NCI-H510A (cell line): Measurements from ENCODE around the gene MFSD6.
A peak's percentile ranks its signal among the peaks of the same experiment; 100 is the strongest.
"Not testable (repeated sequence)": the region's sequence is repeated elsewhere in the genome, so short reads cannot be mapped to it uniquely, and the experiment has no call there.

ENCODE experiments used
- DNase-seq: peaks from one replicate; lab custom pipeline; 2025; lab: John Stamatoyannopoulos, UW

Gene MFSD6

DNA sequence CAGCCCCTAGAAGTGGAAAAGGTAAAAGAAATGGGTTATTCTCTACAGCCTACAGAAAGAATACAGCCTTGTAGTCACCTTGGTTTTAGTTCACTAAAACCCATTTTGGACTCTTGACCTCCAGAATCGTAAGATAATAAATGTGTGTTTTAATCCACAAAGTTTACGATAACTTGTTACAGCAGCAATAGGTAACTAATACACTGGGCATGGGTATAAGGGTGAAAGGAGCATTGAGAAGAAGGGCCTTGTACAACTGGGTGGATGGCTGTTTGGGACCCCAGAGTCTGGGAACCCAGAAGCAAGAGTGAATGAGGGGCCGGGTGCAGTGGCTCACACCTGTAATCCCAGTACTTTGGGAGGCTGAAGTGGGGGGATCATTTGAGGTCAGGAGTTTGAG, 2.2 kb upstream of the MFSD6 start:
- DNase-seq: no peak

DNA sequence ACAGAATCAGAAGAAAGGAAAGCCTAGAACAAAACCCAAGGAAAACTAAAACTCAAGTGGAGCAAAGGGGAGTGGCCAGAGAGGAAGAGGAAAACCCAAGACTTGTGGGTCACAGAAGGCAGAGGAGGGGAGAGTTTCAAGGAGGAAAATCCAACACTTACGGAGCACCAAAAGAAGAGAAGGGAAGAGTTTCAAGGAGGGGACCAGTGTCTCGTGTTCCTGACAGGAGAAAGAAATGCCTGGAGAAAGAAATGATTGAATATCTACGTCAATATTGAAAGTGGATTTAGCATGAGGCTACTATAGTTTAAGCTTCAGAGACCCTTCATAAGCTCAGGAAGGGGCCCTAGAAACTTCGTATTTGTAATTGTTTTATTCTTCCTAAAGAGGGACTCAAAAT, 1.4 kb upstream of the MFSD6 start:
- DNase-seq: no peak

DNA sequence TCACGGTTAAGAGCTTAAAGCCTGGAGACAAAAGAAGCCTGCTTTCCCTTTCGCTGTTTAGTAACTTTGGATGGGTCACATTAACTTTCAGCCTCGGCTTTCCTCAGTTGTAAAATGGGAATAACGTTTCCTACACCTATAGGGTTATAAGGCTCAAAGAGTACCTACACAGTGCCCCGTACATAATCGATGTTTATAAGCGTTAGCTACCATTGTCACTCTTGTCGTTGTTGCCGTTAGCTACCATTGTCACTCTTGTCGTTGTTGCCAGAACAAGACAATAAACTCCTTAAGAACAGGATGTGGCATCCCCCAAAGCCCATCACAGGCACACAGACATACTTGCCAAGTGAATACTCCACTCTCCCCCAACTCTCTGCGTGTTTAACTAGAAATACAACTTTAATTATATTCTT, 901 bp upstream of the MFSD6 start:
- DNase-seq: no peak

DNA sequence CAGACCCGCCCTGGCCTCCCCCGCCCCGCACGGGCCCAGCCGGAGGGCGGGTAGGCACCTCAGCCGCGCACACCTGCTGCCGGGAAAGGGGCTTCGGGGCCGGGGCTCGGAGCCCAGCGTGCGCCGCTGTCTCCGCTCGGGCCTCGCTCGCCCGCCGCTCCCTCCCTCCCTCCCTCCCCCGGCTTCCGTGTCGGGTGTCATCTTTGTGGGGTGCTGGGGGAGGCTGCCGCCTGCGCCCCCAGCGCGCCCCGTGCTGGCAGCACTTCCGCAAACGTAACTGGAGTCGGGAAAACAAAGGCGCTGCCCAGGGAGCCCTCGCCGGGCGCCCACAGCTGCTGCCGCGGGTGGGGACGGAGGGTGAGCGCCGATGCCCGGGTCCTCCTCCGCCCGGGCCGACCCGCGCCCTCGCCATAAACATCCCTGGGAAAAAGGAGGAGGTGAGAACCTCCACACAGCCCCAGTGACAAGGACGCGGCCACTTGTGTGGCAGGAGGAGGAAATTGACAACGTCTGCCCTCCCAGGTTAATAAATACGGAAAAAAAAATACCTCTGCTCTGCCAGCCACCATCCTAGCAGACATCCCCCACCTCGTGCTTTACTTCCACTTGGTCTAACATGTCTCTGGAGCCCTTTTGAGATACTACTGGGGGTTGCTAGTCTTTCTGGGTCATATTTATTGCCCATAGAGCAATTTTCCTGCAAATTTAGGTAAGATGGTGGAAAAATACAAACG, 550 bp downstream of the MFSD6 start:
- DNase-seq: peak; percentile 52

DNA sequence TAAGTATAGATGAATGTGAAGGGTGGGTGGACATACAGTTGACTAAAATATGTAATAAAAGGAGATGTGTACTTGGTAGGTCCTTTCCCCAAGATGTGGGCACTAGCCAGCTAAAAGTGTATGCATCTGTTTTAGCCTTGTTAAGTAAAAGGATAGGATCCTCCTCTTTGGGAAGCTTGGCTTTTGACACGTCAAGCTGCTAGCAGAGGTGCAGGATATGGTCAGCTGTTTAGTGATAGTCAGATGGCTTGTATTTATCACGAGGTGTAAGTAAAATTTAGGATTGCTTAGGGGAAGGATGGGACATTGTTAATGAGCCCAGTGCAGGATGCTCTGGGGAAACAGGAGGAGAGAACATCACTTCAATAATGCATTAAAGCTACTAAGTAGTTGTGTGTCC, 1.5 kb downstream of the MFSD6 start:
- no peak for DNase-seq

DNA sequence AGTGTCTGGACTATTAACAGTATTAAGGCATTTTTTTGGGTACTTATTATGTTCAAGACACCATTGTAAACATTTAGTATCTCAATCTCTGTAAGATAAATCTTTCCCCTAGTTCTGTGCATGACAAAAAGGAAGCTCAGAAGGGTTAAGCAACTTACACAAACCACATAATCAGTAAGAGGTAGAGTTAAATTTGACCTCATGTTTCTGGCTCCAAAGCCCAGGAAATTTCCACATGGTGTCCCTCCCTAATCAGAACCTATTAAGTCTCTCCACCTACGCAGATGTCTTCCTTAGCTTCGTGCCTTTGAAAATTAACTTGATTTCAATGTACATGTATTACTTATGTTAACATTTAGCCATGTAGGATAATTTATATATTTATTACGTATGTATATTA, 2.0 kb downstream of the MFSD6 start:
- DNase-seq: no peak

DNA sequence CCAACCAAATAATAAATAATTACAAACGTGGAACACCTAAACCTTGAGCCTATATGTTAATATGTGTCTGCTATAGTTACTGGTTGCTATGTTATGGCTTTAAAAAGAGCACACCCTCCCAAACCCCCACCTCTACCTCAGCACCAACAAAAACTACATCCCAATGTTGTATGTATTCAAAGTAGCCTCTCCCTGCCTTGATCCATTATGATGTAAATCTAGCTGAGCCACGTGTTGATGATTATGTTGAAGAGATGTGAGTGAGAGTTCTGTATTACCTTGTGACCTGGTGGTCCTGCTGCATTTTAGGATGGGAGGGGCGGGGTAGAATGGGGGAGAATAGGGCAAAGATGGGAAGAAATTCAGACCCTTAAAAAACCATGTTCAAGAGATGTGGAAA, 4.8 kb downstream of the MFSD6 start:
- no peak for DNase-seq

DNA sequence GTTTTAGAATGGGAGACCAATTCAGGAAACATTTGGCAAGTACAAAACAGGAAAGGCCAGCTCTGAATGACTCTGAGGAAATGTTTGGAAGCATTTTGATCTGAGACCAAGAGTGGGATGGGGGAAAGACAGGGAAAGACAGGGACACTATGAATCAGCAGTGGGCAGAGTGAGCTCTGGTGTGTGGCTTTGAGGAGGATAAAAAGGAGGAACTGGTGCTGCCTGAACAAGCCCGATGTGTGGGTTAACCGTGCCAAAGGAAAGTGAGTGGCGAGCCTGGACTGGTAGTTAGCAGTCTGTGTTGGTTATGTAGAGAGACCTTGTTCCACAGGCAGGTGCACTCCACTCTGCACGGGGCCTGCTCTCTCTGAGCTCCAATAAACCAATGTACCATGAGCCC, 5.3 kb downstream of the MFSD6 start:
- no peak for DNase-seq

DNA sequence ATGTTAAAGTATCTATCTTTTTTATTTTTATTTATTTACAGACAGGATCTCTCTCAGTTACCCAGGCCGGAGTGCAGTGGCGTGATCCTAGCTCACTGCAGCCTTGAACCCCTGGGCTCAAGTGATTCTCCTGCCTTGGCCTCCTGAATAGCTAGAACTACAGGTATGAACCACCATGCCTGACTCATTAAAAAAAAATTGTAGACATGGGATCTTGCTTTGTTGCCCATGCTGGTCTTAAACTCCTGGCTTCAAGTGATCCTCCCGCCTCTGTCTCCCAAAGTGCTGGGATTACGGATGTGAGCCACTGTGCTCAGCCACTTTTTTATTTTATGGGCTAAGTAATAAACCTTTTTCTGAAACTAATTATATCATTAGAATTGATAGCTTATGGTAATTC, 7.1 kb downstream of the MFSD6 start:
- no peak for DNase-seq

DNA sequence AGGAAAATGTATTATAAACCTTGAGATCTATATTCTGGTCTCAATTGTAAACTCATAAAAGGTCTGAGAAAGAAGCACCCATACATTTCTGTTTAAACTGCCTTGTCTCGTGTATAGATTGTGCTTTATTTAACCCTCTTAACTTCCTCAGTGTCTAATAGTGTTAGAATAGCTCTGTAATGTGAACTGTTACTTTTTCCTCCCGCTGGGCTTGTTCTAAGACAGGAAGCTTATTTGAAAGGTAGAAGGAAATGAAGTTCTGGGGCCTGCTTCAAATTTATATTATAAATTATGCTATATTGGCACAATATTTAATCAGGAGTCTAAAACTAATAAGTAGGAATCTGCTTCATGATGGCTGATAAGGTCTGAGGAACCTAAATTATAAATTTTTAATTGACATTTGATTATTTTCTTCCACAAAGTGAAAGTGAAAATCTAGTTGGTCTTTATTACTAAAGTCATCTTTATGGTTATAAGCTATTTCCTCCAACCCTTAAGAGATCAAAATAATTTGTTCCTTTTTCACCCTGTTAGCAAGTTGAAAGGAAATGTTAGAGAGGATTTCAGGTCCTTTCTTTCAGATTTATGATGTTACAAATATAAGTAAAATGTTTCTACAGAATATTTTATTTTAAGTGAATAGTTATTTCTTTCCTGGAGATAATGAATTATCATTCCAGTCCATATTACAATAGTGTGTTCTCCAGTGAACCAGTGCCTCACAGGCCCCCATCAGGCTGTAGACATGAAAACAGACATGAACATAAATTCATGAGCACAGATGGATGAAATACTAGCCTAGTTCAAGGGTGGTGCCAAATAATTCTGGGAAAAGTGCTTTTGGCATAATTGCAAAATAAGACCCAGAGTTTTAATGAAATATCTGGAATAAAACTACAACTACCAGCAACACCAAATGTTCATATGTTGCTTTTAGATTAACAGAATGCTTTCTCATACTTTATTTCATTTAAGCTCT, 7.9 kb downstream of the MFSD6 start:
- no peak for DNase-seq

DNA sequence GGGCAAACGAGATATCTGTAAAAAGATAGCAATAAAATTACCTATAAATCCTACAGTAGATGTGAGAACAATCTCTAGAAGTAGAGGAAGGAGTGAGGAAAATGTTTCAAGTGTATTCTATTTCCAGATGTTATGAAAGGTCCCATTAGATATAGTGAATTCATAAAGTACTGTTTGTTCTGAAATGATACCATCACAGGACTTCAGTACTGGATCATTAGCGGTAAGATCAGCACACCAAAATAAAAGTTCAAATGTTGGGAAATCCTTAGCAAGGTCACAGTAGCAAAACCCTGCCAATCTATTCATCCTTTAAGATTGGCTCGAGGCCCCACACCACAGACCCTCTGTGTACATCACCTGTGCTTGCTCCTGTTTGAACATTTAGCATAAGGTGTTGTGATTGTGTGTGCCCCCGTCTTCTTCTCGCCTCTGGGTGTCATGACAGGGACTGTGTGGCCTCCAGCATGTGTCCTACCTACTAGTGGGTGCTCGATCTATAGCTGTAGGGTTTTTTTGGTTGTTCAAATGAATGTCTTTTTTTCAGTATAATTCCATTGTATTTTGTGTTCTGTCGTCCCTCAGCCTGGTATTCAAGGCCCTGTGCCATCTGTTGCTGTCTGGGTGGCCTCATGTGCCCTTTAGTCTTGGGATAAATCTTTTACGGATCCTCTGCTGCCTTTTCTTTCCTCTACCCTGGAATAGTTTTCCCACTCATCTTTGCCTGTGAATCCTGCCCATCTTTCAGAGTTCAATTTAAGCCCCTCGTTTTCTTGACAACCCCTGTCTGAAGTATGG, 9.1 kb downstream of the MFSD6 start:
- DNase-seq: no peak

DNA sequence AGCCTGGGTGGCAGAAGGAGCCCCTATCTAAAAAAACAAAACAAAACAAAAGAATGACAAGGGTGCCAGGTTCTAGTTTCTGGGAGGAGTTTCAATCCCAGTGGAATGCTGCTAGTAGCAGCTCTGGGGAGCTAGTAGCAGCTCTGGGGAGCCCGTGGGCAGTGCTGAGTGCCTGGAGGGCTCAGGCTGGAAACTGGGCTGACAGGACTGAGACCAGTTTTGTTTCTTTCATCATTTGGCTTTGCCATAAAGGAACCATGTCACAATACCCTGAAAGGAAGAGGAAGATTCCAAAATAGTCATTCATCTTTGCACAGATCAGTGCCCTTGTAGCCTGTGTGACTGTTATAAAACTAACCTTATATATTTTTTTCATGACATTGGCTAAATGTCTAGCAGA, 10.6 kb downstream of the MFSD6 start:
- no peak for DNase-seq

DNA sequence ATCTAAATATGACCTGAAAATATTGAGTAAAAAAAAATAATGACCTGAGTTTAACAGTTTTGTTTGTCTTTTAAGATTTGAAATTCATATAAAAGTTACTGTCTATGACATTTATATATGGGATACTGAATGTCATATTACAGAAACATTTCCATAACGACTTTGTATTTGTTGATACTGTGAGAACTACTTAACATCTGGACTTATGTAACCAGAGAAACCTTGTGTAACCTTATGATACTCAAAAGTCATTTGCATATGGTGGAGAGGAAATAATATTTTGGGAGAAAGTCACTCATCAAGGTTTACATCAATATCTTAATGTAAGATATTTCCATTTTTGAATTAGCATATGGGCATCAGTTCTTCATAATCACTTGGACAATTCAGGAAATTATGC, 12.6 kb downstream of the MFSD6 start:
- no peak for DNase-seq

DNA sequence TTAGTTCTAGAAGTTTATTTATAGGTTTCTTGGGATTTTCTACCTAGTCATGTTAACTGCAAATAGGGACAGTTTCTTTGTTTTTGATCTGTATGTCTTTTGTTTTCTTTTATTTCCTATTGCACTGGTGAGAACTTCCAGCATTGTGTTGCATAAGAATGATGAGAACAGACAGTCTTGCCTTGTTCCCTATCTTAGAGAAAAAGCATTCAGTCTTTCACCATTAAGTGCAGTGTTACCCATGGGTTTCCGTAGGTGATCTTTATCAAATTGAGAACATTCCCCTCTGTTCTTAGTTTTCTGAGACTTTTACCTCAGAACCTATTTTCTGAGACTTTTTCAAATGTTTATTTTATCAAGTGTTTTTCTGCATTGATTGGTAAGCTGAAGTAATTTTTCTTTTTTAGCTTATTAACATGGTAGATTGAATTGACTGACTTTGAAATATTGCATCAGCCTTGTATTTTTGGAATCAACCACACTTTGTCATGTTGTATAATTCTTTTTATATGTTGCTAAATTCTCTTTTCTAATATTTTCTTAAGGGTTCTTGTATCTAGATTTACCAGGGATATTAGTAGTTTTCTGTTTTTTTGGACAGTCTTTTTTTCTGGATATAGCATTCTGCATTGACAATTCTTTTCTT, 17.2 kb downstream of the MFSD6 start:
- no peak for DNase-seq

DNA sequence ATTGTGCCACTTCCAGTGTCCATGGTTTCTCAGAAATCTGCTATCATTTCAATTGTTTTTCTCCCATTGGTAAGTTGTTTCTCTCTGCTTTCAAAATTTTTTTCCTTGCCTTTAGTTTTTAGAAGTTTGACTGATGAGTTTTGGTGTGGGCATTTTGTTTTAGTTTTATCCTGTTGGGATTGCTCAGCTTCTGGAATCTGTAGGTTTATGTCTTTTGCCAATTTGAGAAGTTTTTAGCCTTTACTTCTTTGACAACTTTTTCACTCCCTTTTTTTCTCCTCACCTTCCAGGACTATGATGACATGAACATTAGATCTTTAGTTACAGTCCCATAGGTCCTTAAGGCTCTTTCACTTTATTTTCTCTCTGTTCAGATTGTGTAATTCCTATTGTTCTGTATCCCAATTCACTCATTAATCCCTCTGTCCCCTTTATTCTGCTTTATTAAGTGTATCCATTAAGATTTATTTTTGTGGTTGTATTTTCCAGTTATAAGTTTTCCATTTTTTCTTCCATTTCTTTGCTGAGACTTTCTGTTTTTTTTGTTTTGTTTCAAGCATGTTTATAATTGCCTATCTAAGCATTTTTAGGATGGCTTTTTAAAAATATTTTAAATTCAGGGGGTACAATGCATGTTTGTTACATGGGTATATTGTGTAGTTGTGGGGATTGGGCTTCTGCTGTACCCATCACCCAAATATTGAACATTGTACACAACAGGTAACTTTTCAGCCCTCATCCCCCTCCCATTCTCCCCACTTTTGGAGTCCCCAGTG, 17.9 kb downstream of the MFSD6 start:
- DNase-seq: no peak

DNA sequence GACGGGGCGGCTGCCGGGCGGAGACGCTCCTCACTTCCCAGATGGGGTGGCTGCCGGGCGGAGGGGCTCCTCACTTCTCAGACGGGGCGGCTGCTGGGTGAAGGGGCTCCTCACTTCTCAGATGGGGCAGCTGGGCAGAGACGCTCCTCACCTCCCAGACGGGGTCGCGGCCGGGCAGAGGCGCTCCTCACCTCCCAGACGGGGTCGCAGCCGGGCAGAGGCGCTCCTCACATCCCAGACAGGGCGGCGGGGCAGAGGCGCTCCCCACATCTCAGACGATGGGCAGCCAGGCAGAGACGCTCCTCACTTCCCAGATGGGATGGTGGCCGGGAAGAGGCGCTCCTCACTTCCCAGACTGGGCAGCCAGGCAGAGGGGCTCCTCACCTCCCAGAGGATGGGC, 22.7 kb downstream of the MFSD6 start:
- DNase-seq: not testable (repeated sequence)

DNA sequence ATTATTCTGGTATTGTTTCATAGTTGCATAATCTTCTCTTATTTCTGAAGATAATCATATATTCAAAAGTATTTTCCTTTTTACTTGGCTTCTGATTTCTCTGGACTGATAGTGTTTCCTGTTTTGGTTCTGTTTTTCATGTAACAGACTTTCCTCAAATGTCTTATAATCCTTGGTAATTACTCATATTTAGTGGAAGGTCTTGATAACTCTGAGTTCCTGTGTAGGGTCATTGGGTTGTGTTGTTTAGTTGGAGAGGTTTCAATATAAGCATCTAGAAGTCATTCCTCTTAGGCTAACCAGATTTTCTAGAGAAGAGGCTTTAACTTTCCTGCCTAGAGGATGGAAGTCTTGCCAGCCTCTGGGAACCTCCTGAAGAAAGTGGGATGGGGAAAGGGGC, 23.8 kb downstream of the MFSD6 start:
- no peak for DNase-seq

DNA sequence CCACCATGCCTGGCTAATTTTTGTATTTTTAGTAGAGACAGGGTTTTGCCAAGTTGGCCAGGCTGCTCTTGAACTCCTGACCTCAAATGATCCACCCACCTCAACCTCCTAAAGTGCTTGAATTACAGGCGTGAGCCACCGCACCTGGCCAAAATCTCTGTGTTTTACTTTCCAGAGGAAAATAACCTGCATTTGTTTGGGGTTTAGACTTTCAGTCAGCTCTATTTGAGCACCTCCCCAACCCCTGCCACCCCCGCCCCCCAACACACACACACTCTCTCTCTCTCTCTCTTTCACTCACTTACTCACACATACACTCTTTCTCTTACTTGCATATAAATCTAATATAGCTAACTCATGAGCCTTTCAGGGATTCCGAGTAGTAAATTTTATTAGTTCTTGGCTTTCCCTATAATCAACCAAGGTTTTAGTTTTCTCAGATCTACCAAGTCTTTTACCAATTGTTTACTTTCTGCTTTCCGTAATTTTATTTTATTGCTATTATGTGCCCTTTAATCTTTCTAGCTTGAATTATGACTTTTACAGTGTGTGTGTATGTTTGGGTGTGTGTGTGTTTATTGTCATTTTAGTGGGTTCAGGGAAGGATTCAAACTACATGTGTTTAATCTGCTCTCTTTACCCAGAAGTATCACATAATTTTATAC, 24.5 kb downstream of the MFSD6 start:
- DNase-seq: no peak

DNA sequence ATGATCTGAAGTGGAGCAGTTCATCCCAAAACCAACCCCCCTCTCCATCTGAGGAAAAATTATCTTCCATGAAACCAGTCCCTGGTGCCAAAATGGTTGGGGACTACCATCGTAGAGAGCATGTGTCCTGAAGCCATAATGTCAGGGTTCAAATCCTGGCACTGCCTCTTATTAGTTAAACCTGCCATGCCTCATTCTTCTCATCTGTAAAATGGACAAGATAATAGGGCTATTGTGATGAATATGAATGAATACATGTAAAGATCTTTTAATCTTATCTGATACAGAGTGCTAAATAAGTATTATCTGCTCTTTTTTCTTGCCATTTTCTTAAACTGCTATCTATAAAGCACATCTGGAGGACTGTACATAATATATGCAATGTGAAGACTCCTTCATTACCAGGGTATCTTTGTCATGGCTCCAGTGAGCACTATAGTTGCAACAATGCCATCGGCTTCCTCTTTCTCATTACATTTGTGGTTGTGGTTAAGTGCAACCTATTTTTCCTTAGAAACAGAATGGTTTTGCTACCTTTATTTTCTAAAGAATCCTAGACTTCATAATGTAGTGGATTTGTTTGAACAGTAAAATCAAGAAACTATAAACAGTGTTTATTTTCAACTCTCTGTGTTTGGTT, 27.0 kb downstream of the MFSD6 start:
- no peak for DNase-seq

DNA sequence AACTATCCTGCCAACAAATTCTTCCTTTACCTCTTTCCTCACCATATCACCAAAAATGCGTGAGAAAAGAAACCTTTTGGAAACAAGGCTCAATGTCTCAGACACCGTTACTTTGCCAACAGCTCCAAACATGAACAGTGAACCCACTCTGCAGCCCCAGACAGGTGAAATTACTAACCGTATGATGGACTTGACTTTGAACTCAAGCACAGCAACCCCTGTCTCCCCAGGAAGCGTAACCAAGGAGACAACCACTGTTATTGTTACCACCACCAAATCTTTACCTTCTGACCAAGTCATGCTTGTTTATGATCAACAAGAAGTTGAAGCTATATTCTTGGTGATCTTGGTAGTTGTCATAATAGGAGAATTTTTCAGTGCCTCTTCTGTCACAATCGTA, 28.4 kb downstream of the MFSD6 start:
- no peak for DNase-seq
